GM18909 (cell line): ENCODE results near the gene DEGS1.
A peak's percentile ranks its signal among the peaks of the same experiment; 100 is the strongest.
"Not testable (repeated sequence)": the region's sequence is repeated elsewhere in the genome, so short reads cannot be mapped to it uniquely, and the experiment has no call there.

Experiments
- ATAC-seq: cut with Tn5 transposase; IDR thresholded peaks from one replicate; pipeline ENCODE4 v1.9.1; 2021; ENCODE audit warnings: mild to moderate bottlenecking; ENCODE audit not compliant: unreplicated experiment, poor library complexity

DEGS1 gene

DNA sequence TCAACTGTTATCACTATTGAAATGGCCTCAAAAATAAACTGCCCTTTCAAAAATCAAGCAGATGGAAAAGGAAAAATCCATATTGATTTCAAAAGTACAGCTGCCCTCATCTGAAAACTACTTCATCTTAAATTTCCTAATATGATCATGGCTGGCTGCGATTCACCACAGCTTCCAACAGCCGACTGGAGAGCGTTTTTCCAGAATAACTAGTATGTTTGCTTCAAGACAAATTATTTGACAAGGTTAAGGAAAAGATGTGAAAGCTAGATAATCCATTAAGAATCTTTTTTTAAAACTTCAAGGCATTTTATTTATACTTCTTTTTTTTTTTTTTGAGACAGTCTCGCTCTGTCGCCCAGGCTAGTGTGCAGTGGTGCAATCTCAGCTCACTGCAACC is 4.1 kb upstream of the DEGS1 start:
- no peak for ATAC-seq

DNA sequence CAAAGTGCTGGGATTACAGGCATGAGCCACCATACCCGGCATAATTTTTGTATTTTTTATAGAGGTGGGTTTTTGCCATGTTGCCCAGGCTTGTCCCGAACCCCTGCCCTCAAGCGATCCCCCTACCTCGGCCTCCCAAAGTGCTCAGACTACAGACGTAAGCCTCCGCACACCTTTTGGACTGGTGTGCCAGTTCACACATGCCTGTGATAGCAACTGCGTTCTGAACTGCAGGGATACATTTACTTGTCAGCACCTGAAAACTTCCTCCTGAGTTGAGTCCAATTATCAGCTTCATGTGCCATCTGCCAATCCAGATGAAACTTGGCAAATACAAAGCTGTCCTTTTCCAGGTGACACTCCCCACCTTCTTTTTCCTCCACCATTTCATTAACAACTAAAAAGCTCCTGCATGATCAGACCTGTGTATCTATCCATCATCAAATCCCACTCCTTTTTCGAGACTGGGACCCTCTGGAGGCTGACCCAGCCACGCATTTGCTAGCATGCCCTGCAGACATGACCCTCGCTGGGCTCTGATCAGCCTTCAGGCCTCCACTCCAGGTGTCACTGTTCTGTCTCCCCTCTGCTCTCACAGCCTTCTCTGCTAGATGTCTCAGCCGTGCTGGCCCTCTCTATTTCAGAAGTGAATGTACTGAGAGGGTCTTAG is 2.1 kb upstream of the DEGS1 start:
- no peak for ATAC-seq

DNA sequence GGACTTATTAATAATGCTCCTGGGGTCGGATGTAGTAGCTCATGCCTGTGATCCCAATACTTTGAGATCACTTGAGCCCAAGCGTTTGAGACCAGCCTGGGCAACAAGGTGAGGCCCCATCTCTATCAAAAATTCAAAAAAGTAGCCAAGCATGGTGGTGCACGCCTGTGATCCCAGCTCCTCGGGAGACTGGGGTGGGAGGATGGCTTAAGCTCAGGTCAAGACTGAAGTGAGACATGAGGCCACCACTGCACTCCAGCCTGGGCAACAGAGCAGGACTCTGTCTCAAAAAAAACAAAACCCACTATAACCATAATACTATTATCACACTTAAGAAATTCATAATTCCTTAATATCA is 1.6 kb upstream of the DEGS1 start:
- no peak for ATAC-seq

DNA sequence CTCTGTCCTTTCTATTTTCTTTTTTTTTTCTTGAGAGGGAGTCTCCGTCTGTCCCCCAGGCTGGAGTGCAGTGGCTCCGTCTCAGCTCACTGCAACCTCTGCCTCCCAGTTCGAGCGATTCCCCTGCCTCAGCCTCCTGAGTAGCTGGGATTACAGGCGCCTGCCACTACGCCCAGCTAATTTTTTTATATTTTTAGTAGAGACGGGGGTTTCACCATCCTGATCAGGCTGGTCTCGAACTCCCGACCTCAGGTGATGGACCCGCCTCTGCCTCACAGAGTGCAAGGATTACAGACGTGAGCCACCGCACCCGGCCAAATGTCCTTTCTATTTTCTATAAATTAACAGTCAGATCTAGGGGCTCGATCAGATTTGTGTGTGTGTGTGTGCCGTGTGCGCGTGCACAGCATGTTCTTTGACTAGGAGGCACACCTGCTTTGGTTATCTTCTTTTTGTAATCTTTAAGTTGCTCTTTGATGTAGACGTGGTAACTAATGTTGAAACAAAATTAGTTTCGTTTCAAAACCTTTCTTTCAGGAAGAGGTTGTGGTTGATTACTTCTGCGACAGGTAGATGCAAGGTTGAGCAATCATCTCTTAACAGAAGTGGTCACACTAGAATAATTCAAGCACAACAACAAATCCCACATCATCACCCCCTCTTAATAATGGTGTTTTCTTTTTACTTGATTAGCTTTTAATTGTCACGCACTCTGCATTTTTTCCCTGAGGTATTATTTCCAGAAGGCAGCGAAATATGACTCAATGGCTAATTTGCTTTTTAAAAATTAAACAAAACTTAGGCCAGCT is 779 bp upstream of the DEGS1 start:
- peak; percentile 48 for ATAC-seq

DNA sequence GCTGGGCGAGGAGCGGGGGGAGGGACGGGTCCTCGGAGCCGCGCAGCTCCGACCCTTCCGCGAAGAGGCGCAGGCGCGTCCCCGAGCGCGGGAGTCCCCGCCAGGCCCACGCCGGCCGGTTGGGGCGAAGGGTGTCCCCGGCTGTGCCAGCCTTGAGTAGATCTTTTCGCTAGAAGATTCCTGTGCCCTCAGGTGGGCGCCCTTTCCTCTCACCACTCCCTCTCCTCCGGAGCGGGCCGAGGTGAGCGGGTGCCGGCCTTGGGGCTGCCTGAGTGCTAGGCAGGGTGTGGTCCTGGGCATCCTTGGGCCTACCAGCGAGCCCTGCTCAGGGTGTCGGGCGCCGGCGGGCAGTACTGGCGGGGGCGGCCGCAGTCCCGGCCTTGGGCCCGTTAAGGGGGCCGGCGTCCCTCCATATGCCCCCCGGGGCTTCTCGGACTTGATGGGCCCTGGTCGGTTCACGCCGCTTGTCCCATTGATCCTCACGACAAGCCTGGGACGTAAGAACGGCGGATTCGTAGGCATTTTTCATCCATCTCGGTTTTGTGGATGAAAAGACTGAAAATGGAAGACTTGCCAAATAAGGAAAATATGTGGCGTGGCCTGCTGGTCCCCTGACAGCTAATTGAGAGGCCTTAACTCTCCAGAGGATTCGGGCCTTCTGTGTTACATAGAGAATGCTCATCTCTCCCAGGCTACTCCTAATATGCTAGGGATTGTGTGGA is 712 bp downstream of the DEGS1 start:
- peak; percentile 54 for ATAC-seq

DNA sequence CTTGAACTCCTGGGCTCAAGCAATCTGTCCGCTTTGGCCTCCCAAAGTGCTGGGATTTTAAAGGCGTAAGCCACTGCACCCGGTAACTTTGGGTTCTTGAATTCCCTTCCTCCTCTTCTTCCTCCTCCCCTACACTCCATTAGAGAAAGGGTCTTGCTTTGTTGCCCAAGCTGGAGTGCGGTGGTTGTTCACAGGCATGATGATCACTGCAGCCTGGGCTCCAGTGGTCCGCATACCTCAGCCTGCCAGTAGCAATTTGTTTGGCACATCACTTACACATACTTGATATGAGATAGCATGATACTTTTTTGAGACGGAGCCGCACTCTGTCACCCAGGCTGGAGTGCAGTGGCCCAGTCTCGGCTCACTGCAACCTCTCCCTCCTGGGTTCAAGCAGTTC is 2.2 kb downstream of the DEGS1 start:
- ATAC-seq, result no peak

DNA sequence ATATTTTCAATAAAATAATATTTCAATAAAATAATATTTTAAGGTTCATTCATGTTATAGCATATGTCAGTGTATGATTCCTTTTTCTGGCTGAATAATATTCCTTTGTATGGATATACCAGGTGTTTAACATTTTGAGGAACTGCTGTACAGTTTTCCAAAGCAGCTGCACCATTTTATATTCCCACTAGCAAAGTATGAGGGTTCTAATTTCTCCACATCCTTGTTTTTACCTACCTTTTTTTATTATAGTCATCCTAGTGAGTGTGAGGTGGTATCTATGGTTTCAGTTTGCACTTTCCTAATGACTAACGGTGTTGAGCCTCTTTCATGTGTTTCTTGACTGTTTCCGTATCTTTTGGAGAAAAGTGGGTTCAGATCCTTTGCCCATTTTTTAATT is 5.2 kb downstream of the DEGS1 start:
- ATAC-seq, result no peak

DNA sequence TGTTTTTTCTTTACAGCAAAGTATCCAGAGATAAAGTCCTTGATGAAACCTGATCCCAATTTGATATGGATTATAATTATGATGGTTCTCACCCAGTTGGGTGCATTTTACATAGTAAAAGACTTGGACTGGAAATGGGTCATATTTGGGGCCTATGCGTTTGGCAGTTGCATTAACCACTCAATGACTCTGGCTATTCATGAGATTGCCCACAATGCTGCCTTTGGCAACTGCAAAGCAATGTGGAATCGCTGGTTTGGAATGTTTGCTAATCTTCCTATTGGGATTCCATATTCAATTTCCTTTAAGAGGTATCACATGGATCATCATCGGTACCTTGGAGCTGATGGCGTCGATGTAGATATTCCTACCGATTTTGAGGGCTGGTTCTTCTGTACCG is 6.5 kb downstream of the DEGS1 start:
- ATAC-seq, result no peak

DNA sequence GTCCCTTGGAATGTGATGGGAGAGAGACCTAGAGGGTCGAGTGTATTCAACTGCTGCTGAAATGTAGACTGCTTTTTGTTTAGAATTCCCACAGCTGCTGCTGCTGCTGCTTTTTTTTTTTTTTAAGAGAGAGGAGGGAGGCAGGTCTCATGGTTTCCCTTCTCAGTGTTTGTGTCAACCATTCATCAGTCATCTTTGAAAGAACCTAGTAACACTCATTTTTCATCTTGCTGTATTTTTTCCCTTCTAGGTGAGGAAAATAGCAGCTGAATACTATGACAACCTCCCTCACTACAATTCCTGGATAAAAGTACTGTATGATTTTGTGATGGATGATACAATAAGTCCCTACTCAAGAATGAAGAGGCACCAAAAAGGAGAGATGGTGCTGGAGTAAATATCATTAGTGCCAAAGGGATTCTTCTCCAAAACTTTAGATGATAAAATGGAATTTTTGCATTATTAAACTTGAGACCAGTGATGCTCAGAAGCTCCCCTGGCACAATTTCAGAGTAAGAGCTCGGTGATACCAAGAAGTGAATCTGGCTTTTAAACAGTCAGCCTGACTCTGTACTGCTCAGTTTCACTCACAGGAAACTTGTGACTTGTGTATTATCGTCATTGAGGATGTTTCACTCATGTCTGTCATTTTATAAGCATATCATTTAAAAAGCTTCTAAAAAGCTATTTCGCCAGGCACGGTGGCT is 9.2 kb downstream of the DEGS1 start:
- ATAC-seq, result no peak

DNA sequence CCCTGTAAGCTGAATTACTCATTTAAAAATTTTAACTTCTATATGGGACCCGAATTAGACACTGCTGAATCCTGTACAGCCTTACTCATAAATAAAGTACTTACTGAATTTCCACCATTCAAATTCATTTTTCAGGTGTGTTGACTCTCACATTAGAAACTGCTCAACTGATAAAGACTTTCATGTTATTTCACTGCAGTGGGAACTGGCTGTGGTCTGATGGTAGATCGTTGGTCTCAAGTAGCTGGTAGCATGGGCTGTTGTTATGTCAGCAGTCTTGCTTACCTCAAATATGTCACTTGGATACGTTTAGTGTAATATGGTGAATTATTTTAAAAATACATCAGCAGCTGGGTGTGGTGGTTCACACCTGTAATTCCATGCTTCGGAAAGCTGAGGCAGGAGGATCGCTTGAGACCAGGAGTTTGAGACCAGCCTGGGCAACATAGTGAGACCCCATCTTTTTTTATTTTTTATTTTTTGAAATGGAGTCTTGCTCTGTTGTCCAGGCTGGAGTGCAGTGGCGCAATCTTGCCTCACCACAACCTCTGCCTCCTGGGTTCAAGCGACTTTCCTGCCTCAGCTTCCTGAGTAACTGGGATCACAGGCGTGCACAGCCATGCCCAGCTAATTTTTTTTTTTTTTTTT is 10.4 kb downstream of the DEGS1 start:
- ATAC-seq, result no peak

DNA sequence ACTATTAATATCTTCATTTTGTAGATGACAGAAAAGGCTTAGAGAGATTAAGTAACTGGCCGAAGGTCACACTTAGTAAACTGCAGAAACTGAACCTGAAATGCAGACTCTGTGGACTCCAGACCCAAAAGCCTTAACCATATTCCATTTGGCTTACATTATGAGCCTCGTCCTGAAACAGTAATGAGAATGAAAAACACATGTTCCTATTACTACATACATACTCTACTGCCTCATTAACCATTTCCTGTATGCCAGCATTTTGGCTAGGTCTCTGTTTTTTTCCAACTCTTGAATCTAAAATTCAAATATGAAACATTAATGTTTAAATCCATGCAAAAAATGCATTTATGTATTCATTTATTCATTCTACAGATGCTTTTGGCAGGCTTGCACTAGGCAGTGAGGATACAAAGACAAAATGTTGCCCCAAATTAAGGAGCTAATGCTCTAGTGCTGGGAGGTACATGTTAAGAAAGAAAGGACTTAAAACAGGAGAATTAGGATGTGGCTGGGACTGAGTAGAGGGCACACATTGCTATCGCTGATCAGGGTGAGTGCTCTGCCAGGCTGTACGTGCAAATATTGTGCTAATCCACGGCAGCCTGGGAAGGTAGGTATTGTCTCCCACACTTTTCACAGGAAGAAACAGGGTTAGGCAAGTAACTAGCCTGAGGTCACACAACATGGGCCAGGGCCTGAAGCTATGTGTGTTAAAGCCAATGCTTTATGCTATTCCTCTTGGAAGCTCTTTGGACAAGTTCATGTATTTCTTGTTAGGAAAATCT is 14.0 kb downstream of the DEGS1 start:
- no peak for ATAC-seq

DNA sequence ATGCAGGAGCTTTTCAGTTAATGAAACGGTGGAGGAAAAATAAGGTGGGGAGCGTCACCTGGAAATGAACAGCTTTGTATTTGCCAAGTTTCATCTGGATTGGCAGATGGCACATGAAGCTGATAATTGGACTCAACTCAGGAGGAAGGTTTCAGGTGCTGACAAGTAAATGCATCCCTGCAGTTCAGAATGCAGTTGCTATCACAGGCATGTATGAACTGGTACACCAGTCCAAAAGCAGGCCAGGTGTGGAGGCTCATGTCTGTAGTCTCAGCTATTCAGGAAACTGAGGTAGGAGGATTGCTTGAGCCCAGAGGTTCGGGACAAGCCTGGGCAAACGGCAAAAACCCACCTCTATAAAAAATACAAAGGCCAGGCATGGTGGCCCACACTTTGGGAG is 15.5 kb downstream of the DEGS1 start:
- ATAC-seq, result no peak

DNA sequence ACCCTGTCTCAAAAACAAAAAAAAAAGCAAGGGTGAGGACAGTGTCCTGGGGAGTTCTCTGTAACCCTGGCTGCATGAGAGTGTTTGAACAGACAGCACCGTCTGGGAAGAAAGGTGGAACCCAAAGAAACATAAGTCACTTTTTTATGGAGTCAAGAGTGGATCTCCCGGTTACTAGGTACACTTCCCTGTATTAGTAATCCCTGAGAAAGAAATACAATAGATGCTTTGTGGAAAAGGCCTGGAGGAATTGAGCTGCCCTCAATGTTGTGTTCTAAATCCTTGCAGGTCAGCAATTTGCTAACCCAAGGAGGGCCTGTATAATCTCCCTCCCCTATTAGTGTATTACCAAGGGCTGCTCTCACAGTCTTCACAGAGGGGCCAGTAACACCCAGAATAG is 16.6 kb downstream of the DEGS1 start:
- no peak for ATAC-seq

DNA sequence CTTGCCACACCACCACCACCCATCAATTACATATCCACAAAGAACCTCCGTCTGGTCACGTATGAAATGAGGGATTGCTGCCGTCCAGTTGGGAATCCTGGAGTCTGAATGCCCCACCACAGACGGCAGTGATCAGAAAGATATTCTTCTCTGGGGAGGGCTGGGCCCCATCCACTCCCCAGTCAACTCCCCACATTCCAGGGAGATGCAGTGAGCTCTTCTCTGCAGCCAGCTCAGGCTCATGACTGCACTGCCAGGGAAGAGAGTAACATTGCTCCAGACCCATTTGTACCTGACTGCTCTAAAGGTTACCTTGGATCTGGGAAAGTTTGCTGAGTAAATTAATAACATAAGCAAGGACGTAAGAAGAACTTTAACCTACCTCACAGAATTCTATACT is 18.3 kb downstream of the DEGS1 start:
- ATAC-seq, result no peak

DNA sequence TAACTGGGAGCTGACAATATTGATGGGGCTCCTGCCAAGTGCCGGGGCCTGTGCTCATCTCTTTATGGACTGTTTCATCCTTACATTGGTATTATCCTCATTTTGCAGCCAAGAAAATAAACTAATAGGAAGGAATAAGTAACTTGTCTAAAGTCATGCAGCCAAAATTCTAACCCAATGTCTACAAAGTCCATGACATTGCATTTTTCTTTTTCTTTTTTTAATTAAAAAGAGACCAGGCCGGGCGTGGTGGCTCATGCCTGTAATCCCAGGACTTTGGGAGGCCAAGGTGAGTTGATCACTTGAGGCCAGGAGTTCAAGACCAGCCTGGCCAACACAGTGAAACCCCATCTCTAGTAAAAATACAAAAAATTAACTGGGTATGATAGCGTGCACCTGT is 18.8 kb downstream of the DEGS1 start:
- no peak for ATAC-seq

DNA sequence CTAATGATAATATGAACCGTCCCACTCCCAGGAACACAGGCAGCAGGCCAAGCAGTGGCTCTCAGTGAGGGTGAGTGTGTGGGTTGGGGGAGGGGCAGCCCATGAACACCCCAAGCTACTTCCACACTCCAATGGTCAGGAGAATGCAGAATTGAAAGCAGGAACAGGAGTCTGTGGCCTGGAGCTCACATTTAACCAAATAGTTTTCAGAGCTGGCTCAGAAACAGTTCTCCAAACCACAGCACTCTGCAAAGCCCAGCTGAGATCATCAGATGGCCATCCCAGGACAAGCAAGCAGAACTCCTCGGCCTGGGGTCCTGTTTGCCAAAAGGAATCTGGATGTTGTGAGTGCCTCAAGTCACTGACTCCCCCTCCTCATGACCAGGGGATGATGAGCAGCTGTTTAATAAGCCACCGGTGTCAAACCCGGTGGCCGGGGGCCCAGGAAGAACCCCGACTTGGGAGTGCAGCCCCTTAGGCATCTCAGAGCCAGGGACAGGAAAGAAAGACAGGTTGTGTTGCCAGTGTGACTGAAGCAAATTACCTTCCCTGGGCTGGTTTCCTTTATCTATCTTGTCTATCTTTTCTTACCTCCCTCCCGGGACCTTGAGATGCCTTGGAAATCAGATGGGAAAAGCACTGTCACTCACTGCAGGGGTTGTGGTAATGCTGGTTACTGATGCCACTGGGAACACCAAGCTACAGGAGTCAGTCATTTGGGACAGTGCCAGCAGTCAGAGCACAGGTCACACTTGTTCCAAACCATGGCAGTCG is 20.4 kb downstream of the DEGS1 start:
- peak; percentile 46 for ATAC-seq

DNA sequence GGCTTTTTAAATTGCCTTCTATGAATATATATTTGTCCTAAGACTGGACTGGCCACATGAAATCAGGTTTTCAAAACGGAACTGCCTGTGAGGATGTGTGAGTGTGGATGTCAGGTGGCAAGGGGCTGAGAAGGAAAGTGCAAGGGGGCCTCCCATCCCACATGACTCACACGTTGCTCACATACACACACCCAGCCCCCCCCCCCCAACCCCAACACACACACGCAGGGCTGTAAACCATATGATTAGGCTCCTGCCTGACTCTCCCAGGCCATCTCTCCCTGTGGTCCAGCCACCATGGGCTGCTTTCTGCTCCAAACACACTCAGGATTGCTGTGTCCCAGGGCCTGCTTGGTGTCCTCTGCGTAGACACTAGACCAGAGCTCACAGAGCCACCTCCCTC is 22.4 kb downstream of the DEGS1 start:
- peak; percentile 57 for ATAC-seq

DNA sequence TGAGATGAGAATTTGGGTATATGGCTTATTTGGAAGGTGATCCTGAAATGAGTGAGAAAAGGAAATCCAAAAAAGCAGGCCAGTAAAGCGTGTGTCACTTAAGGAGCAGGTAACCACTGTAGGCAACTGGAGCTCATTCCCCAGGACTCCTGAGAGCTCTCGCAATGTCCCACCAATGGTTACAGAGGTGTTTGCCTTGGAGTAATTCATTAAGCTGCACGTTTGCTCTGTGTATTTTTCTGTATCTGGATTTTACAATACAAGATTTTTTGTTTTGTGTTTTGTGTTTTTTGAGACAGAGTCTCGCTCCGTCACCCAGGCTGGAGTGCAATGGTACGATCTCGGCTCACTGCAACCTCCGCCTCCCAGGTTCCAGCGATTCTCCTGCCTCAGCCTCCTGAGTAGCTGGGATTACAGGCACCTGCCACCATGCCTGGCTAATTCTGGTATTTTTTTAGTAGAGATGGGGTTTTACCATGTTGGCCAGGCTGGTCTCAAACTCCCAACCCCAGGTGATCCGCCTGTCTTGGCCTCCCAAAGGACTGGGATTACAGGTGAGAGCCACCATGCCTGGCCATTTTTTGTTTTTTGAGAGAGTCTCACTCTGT is 23.0 kb downstream of the DEGS1 start:
- ATAC-seq, result not testable (repeated sequence)
